HG02981 (cell line): ENCODE results near the gene AATF.
A peak's percentile ranks its signal among the peaks of the same experiment; 100 is the strongest.
"Not testable (repeated sequence)": the region's sequence is repeated elsewhere in the genome, so short reads cannot be mapped to it uniquely, and the experiment has no call there.

Experiments used
- ATAC-seq: cut with Tn5 transposase; IDR thresholded peaks from one replicate; pipeline ENCODE4 v1.9.1; 2021; ENCODE audit warnings: mild to moderate bottlenecking, moderate library complexity; ENCODE audit not compliant: unreplicated experiment

The AATF gene

DNA sequence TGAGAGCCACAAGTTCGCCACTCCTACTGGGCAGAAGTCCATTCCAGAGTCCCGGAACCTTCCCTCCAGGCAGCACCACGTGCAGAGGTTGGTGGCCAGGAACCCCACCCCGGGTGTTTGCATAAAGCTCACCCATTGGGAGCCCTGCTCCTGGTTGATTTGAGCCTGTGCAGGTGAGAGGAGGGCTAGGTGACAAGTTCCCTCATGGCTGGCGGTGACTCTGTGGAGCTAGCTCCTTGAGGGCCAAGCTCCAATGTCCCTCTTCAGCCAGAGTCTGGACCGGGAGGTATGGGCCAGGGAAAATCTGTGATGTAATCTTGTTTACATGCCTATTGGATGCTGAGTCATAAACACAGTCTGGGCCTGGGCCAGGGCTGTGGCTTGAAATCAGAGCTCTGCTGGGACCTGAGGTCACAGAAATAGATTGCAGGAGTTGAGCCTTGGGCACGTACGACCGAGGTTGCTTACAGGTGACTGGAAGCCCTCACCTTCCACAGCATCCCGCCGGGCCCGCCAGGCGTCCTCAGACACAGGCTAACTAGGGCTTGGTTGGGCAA, 118.9 kb downstream of the AATF start:
- no peak for ATAC-seq

DNA sequence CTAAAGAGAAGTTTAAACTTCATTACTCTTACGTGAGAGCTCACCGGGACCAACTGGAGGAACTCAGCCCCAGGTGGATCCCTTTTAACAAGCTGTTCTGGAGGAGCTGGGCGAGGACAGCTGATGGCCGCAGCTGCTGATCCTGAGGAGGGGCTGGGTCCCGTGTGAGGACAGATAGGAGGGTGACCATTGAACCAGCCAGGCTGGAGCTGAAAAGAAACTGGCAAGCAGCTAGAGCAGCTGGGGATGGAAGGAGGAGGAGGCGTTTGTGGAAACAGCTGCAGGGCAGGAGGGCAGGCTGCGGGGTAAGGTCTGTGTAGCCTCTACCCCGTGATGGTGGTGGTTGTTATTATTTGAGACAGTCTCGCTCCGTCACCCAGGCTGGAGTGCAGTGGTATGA, 119.5 kb downstream of the AATF start:
- ATAC-seq: no peak

DNA sequence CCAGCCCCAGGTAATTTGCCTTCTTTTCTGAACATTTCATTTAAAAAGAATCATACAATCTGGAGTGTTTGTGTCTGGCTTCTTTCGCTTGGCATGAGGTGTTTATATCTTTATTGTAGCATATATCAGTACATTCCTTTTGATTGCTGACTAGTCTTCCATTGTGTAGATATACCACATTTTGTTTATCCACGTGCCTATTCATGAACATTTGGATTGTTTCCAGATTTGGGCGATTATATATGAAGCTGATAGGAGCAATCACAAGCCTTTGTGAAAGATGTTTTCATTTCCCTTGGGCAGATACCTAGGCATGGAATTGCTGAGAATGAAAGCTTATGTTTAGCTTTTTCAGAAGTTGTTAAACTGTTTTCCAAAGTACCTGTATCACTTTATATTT, 120.3 kb downstream of the AATF start:
- no peak for ATAC-seq

DNA sequence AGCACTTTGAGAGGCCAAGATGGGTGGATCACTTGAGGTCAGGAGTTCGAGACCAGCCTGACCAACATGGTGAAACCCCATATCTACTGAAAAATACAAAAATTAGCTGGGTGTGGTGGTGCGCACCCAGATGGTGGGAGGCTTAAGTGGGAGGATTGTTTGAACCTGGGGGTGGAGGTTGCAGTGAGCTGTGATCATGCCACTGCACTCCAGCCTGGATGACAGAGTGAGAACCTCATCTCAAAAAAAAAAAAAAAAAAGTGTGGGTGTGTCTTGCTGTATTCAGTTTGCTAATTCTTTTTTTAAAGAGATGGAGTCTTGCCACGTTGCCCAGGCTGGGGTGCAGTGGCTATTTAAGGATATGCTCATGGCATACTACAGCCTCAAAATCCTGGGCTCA, 124.7 kb downstream of the AATF start:
- not testable (repeated sequence) for ATAC-seq

DNA sequence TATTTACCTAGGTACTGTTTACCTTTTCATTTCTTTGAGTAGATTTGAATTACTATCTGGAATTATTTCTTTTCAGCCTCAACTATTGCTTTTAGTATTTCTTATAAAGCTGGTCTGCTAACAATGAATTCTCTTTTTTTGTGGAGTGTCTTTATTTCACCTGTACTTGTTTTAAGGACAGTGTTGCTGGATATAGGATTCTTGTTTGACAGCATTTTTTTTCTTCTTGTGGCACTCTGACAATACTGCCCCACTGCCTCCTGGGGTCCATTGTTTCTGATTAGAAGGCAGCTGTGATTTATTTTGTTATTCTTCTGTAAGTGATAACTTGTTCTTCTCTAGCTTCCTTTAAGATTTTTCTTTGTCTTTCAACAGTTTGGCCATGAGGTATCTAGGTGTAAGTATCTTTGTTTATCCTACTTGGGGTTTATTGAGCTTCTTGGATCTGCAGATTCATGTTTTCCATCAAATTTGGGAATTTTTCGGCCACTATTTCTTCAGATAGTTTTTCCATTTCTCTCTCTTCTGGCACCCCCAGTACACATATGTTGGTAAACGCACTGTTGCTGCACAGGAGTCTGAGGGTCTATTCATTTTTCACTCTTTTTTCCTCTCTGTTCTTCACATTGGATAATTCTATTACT, 130.4 kb downstream of the AATF start:
- no peak for ATAC-seq

DNA sequence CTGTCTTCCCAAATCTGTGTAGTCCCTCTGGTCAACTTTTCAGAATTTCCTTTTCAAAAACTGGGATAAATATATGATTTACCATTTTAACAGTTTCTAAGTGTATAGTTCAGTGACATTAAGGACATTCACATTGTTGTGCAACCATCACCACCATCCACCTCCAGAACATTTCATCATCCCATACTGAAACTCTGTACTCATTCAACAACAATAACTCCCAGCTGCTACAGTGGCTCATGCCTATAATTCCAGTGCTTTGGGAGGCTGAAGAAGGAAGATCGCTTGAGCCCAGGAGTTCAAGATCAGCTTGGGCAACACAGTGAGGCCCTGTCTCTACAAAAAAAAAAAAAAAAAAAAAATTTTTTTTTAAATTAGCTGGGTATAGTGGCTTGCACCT, 131.0 kb downstream of the AATF start:
- ATAC-seq: no peak

DNA sequence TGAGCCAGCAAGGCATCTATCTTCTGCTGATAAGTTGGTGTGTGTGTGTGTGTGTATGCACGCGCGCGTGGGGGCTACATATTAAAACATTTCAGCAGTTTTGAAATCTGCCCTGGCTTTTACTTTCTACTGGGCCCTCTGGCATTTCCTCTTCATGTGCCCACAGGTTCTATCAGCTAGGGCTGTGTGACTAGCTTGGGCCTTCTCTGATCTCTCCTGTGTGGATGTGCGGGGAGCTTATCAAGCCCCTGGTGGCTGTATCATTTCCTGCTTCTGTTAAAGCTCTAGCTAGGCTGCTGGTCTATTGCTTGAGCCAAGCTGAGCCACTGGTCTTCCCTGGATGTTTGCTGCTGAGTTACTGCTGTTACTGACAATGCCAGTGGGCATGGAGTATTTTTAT, 132.5 kb downstream of the AATF start:
- no peak for ATAC-seq

DNA sequence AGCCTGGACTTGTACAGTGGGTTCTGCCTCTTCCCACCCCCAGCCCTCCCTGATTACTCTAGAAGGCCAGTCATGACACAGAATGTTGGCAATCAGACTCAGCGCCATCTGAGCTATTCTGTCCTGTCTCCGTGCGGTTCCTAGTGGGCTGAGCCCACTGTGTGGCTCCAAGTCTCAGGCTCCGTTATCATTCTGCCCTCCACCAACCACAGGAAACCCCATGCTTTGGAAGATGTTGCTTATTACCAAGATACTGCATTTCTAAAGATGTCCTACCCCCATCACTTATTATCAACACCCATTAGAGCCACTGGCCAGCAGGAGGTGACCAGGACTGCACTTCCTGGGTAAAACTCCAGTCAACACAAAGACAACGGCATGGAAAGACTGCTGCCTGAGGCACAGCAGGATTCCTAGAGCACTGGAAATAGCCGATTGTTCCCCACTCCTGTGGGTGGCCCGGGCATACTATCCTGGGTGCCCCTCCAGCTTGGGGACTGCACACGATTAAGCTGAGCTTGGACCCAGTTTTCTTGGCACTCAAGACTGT, 133.6 kb downstream of the AATF start:
- no peak for ATAC-seq

DNA sequence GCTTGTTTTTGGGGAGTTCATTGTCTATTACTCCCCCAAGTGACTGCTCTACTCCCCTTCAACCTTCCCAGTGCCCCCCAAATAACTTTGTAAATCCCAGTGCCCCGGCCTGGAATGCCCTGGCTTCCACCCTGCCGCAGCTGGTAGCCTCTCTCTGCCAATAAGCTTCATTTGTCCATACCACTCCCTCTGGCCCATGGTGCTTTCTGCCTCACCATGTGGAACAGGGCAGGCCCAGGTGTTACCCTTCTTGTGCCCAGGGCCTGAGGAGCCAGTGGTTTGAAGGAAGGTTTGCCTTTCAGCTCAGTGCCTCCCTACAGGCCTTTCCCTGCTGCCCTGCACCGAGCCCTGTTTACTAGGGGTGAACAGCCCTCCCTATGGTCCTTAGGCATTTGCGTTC, 134.2 kb downstream of the AATF start:
- no peak for ATAC-seq

DNA sequence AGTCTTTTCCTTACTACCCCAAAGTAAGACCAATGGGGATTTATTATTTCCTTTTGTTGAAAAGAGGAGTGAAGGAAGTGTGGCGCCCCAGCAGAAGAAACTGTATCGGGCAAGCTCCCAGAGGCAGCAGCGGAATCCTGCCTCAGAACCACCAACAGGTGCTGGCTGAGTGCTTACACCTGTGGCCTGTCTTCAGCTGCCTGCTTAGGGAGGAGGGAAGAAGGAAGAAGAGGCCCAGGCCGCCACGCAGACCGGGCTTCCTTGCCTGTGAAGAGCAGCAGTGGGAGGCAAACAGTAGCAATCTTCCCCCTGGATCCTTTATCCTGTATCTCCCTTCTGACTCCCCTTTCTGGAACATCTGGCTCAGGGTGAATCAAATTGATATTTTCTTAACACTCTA, 134.7 kb downstream of the AATF start:
- no peak for ATAC-seq

DNA sequence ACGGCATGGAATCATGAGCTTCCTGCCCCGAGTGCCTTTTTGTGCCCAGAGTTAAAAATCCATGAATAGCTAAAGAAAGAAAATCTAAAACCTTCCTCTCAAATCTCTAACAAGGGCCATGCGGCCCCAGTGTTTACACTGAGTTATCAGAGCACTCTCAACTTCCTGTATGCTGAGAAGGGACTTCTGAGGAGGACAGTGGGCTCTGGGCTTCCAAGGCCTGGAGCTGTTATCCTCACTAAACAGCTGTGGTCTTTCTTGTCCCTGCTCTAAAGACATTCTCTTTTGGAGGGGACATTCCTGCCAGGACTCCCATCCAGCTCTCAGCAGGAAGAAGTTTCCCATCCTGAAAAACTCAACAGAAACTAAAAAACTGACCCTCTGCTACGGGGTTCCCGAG, 135.6 kb downstream of the AATF start:
- no peak for ATAC-seq

DNA sequence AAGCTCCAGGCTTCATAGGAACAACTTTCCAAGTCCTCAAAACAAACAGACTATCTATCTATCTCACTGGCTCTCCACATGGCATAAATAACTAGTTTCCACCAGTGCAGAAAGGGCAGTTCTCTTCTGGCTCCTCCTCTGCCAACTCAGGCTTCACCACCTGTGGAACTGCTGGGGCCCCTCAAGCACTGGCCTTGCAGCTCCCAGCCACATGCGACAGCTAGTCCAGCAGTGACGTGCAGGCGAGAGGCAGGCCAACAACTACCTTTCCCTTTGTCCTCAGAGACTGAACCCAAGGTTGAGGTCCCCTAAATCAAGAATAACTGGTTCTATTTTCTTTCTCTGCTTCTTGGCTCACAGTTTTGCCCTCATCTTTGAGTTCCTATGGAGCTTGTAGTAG, 137.6 kb downstream of the AATF start:
- ATAC-seq: no peak

DNA sequence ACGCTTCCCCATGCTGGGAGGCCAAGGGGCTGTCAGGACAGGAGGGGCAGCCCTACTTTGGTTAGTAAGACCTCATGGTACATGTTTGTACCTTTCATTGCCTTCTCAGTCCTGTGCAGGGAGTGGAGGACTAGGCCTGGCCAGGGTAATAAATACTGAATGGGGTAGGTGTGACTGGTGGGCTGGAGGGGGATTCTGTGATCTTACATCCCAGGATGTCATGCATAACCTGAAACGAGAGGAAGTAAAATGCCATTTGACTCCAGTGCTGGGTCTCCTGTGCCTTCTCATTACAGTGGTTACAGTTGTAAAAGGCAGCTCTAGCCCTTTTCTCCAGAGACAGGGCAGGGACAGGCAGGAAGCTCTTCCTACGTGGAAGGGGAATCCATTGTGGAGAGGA, 138.2 kb downstream of the AATF start:
- no peak for ATAC-seq

DNA sequence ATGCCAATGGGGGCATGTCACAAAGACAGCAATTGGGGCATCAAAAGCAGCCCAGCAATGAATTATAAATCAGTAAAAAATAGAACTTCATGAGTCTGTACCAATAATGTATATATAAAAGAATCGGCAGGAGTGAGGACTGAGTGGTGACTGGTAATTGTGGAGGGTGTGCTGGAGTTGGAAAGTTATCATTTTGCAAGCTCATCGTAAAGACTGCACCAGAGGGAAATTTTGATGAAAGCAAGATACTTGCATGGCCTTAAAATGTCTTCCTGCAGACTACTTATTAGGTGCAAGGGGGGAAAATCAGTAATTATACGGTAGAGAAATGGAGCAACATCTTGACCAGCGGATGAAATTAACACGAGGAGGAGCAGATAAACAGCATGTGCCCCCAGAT, 138.9 kb downstream of the AATF start:
- ATAC-seq: no peak

DNA sequence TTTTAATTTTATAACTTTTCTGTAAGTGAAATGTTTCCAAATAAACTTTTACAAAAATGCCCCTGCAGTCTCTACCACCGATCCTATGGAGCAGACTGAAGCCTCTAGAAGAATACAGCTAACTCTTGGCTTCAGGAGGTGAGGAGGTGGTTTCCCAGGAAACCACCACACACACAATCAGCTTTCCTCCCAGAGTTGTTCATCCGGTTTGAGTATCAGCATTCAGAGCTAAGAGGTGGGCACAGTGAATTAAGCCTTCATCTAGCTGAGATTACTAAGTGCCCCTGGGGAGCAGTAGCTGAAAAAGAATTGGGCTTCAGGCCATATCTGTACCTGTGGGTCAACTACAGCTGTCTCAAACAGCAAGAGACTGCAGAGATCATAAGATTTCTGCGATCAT, 139.7 kb downstream of the AATF start:
- no peak for ATAC-seq

DNA sequence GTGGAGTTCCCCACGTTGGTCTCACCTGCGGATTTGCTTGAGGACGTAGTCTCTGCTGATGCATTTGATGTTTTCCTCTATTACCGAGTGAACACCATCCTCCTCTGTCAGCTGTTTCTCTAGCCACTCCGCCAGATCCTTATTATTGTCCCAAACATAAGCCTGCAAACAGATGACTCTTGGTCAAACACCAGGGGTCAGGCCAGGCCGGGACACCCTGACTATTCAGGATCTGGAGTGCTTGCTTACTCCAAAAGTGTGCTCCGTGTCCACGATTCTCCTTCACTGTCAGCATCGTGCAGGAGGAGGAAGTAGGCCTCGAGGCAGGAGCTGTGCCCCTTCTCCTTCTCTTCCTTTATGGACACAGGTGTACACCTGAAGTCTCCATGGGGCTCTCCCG, 140.2 kb downstream of the AATF start:
- no peak for ATAC-seq

DNA sequence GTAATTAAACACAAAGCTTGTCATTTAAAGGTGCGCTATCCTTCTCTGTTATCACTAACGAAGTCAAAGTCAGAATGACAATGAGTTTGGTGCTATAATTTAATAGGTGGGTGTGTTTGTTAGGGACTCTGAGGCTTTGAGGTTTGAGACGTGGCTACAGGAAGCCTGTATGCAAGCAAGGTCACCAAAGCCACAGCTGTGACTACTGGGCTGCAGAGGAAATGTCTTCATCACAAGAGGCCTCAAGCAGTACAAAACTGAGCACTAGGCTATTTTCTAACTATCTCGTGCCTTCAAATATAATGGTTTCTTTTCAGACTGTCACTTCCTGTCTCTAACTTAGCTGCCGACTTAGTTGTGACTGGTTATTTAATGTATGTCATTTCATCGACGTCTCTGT, 141.2 kb downstream of the AATF start:
- ATAC-seq: peak; percentile 57

DNA sequence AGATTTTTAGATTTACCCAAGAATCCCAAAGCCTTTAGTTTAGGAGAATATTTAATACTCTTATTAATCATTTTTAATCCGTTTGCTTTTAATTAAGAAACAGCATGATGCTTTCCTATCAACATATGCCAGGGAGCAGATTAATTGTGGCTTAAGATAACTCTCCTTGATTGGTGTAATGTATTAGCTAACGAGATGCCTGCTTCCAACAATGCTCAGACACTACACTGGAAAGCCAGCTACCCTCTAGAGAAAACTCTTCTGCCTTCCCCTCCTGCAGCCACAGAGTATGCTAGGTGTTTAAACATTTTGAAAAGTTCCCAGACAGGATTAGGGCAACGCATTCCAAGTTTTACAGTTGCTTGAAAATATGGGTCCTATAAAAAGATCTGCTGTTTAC, 142.2 kb downstream of the AATF start:
- ATAC-seq: no peak

DNA sequence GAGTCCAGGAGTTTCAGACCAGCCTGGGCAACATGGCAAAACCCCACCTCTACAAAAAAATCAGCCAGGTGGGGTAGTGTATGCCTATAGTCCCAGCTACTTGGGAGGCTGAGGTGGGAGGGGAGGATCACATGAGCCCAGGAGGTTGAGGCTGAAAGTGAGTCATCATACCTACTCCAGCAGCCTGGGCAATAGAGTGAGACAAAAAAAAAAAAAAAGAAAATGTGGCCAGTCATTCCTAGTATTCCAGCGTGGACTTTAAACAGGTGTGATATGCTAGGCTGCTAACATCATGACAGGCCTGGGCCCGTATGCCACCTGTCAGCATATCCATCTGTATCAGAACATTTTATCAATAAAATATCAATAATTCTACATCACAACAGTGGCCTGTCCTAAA, 143.3 kb downstream of the AATF start:
- no peak for ATAC-seq

DNA sequence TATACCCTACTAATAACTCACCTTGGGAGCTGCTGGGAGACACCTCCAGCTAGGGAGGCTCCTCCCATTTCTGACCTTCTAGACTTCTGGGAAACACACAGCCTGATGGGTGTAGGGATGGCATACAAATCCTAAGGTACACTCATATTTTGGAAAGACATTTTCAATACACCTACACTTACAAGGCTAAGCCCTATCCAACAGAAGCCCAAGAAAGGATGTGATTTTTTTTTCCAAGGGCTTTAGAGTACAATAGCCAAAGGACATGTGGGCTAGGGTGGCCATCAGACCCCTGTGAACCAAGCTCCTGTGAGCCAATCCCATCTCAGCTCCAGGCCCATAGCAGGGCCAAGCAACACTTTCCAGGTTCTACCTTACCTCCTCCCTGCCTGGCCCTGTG, 143.9 kb downstream of the AATF start:
- ATAC-seq: no peak

DNA sequence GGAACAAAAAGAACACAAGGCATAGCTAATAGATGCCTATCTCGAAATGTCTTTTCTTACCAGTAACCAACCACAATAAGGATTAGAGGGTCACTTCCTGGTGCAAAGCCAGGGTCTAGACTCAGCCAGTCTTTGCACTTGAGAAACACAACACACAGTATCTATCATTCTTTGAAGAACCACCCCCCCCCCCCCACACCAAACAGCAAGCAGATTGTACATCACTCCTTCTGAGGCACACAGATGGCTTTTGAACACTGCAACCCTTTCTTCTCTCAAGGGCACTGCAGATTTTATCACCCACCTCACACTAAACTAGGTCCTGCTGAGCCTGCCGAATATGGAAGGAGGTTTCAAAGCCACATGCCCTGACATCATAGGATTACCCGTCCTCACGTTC, 145.6 kb downstream of the AATF start:
- no peak for ATAC-seq

DNA sequence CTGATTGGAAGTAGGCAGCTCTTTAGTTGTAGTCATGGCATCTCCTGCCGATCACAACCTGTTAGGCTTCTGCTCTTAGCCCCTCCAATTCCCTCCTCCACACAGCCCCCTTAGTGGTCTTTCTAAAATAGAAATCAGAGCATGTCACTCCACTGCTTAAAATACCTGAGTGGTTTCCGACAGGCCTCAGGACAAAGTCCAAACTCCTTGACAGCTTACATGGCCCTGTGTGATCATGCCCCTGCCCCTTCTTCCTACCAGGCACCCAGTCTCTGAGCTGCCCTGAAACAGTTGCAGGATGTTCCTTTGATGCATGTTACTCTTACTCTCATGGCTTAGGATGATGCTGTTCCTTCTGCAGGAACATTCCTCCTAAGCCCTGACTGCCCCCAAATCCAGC, 147.3 kb downstream of the AATF start:
- ATAC-seq: no peak

DNA sequence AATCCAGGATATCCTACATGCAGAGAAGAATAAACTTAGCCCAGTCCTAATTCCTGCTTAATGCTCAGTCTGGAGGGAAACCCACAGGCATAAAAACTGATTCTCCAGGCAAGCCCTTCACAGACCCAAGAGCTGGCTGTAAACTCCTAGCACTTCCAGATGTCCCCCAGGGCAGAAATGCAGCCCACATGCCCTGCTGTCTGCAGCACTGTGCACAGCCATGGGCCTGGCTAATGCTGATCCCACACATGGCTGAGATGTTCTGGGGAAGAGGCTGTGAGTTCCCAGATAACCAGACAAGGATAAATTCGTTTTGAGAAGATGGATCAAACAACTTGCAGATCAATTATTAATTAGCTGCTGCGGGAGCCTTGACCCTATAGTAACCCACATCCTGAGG, 148.4 kb downstream of the AATF start:
- no peak for ATAC-seq
